Kidney (tissue), 14 donors: ENCODE data around the gene ZC3H12C. TPM values are rescaled to one million over a fixed set of nuclear protein-coding genes. Genes with fewer than 3 reads are reported as not detected.

Experiments used
- DNase-seq, 5 donors: peaks; one replicate each; pipeline ENCODE4 v3.0.0-alpha.2; 2013 to 2020
- FAIRE-seq: peaks from 2 replicates; lab custom pipeline; 2012; peaks lifted over from hg19 to GRCh38; lab: Jason Lieb, UNC
- H3K27ac ChIP-seq, 2 donors: one replicate each; pipeline ENCODE4 v1.7.0; 2013; ENCODE audit warnings: low read depth in 2 of 2, low read length in 2 of 2, inconsistent platforms in 1 of 2
- H3K27me3 ChIP-seq: one replicate; pipeline ENCODE4 v1.7.1; 2013; ENCODE audit warnings: low read length, inconsistent platforms; ENCODE audit not compliant: control insufficient read depth, insufficient read depth
- H3K36me3 ChIP-seq, 3 donors: one replicate each; pipeline versions ENCODE4 v1.7.0 to v1.7.1; 2013; ENCODE audit warnings: low read length in 3 of 3, control low read depth in 1 of 3, inconsistent platforms in 1 of 3; ENCODE audit not compliant: insufficient read depth in 3 of 3, control insufficient read depth in 2 of 3
- H3K4me1 ChIP-seq, 3 donors: one replicate each; pipeline versions ENCODE4 v1.7.0 to v1.7.1; 2013; ENCODE audit warnings: low read length in 3 of 3, inconsistent platforms in 1 of 3, low read depth in 1 of 3; ENCODE audit not compliant: control insufficient read depth in 2 of 3, insufficient read depth in 2 of 3
- H3K4me3 ChIP-seq, 3 donors: one replicate each; pipeline versions ENCODE4 v1.7.0 to v1.8.1; 2013; ENCODE audit warnings: low read length in 3 of 3, control low read depth in 1 of 3, inconsistent platforms in 1 of 3
- H3K9ac ChIP-seq, 3 donors: one replicate each; pipeline versions ENCODE4 v1.7.0 to v1.7.1; 2013; ENCODE audit warnings: low read length in 3 of 3, control low read depth in 1 of 3, inconsistent platforms in 1 of 3
- H3K9me3 ChIP-seq, 3 donors: one replicate each; pipeline versions ENCODE4 v1.7.0 to v1.7.1; 2013; ENCODE audit warnings: low read length in 3 of 3, control low read depth in 1 of 3, inconsistent platforms in 1 of 3; ENCODE audit not compliant: control insufficient read depth in 2 of 3, insufficient read depth in 1 of 3
- CTCF ChIP-seq: IDR thresholded peaks from 3 replicates; pipeline ENCODE4 v1.5.1; 2012; ENCODE audit warnings: mild to moderate bottlenecking, moderate library complexity, borderline replicate concordance; ENCODE audit not compliant: insufficient read depth; ENCODE audit errors: extremely low read depth
- intact Hi-C: fragments of 100-400 bp; cut with DNase I; formaldehyde crosslinking; loops from one replicate; pipeline ENCODE4 v1.11.1; 2022
- polyA plus RNA-seq: library from polyadenylated mRNA; stranded (reverse); fragments of 350-450 nt; fragmentation: Illumina TruSeq; extraction: RNeasy Lipid Tissue Mini Kit (QIAGEN cat#74804); gene quantifications from one replicate; pipeline ENCODE4 v1.2.3, GENCODE V29; 2014; ENCODE audit warnings: low read depth, low replicate concordance; ENCODE audit not compliant: insufficient read depth
- total RNA-seq: library from RNA; stranded (reverse); fragmentation: NEBNext Ultra II Directional; extraction: Animal tissue kit (Norgen Biotek cat#: 25700); gene quantifications from one replicate; pipeline ENCODE4 v1.2.1, GENCODE V29; 2021
- donor health status: control.
- donor health status: control.
- donor health status: control.
- donor health status: control.
- donor health status: control.
- donor health status: DM: yes; HTN: yes; CAD: no.
- donor health status: Normal renal cell carcinoma (clear cell type).

Gene ZC3H12C
- total and polyA plus RNA-seq, 2 donors from 2014 or later = 2.3 to 14.3 TPM

- H3K9ac ChIP-seq = no peak overlapping the region
- H3K27ac ChIP-seq = no peak overlapping the region
- intact Hi-C loops = no loop called here
- FAIRE-seq (no peak), DNase-seq (peak in 1 of 5 donors; percentile 14)
- H3K4me1 ChIP-seq = peaks cover 6 to 17% (median 6%) of the 10 kb centered on the region in 3 donors
- no peaks in the 10 kb centered on the region for H3K36me3 ChIP-seq
- H3K9me3 ChIP-seq = peaks cover 0 to 4% (median 0%) of the 10 kb centered on the region in 3 donors
- TF ChIP-seq CTCF = no peak
- H3K4me3 ChIP-seq = no peak overlapping the region
- H3K27me3 ChIP-seq = no peaks in the 10 kb centered on the region
Measured at GRCh38 chr11:110075105-110075846, 17.9 kb upstream of the ZC3H12C start.

- H3K27me3 ChIP-seq = no peaks in the 10 kb centered on the region
- H3K4me1 ChIP-seq = peaks cover 6 to 13% (median 6%) of the 10 kb centered on the region in 3 donors
- H3K36me3 ChIP-seq = no peaks in the 10 kb centered on the region
- intact Hi-C loops = no loop called here
- no peak for DNase-seq
- no peak for TF ChIP-seq CTCF
- H3K4me3 ChIP-seq = no peak overlapping the region
- H3K9ac ChIP-seq = no peak overlapping the region
- no peak for FAIRE-seq
- H3K27ac ChIP-seq = no peak overlapping the region
- peaks cover 0 to 4% (median 0%) of the 10 kb centered on the region in 3 donors for H3K9me3 ChIP-seq
Measured at GRCh38 chr11:110075847-110076208, 17.4 kb upstream of the ZC3H12C start.

- Histone ChIP-seq H3K4me3 (no peak overlapping the region), H3K27ac (no peak overlapping the region), H3K9ac (no peak overlapping the region), H3K36me3 (no peaks in the 10 kb centered on the region), H3K27me3 (no peaks in the 10 kb centered on the region), H3K9me3 (peaks cover 0 to 4% (median 0%) of the 10 kb centered on the region in 3 donors), H3K4me1 (peaks cover 6 to 13% (median 6%) of the 10 kb centered on the region in 3 donors)
- no peak for TF ChIP-seq CTCF
- peak in 2 of 5 donors; percentile 62 to 74 for DNase-seq
- intact Hi-C loops = no loop called here
- no peak for FAIRE-seq
Measured at GRCh38 chr11:110076371-110076965, 16.7 kb upstream of the ZC3H12C start.
